PC-3 (cell line): ENCODE results near the gene SDK1.

ENCODE experiments used
- EZH2 ChIP-seq: fragments of 300-600 bp; sonication (generic); IDR thresholded peaks from one replicate; pipeline ENCODE4 v1.6.1; 2017; ENCODE audit warnings: antibody characterized with exemption, mild to moderate bottlenecking, low read length; ENCODE audit not compliant: unreplicated experiment
- TF ChIP-seq, protein P1 (sequence below): fragments of 300-600 bp; sonication (generic); conservative IDR thresholded peaks from 2 replicates; pipeline ENCODE4 v1.5.1; 2017; ENCODE audit warnings: antibody characterized with exemption, low read depth, mild to moderate bottlenecking, low read length

DNA sequence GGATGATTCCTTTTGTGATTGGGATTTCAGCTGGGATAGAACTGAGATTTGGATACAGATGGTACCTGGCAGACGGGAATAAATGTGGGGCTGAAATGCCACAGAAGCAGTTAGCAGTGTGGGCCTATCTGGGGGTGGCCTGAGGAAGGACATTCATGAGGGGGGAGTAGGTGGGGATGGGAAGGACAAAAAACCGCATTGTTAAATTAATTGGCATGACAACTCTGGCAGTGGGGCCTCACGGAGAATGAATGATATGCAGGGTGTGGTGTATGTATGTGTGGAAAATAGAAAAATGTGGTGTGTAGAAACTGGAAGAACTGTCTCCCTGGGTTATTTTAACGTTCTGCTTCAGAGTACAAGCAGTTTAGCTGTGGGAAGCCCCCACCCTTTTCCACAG lies 17.8 kb downstream of the SDK1 start:
- TF ChIP-seq, protein P1, sequence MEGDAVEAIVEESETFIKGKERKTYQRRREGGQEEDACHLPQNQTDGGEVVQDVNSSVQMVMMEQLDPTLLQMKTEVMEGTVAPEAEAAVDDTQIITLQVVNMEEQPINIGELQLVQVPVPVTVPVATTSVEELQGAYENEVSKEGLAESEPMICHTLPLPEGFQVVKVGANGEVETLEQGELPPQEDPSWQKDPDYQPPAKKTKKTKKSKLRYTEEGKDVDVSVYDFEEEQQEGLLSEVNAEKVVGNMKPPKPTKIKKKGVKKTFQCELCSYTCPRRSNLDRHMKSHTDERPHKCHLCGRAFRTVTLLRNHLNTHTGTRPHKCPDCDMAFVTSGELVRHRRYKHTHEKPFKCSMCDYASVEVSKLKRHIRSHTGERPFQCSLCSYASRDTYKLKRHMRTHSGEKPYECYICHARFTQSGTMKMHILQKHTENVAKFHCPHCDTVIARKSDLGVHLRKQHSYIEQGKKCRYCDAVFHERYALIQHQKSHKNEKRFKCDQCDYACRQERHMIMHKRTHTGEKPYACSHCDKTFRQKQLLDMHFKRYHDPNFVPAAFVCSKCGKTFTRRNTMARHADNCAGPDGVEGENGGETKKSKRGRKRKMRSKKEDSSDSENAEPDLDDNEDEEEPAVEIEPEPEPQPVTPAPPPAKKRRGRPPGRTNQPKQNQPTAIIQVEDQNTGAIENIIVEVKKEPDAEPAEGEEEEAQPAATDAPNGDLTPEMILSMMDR = no peak
- no peak for TF ChIP-seq EZH2
